Keratinocyte (primary cell): Measurements from ENCODE around the gene NT5E.

Experiments used
- CTCF ChIP-seq, 3 experiments: IDR thresholded peaks in 1 of 3; conservative IDR thresholded peaks in 1 of 3; optimal IDR thresholded peaks in 1 of 3; 2 replicates in 2 of 3; 3 replicates in 1 of 3; pipeline versions ENCODE3 to v1.5.1; 2011; ENCODE audit warnings: low read length in 3 of 3, mild to moderate bottlenecking in 3 of 3, moderate library complexity in 2 of 3, control low read depth in 1 of 3, inconsistent platforms in 1 of 3; ENCODE audit not compliant: insufficient read depth in 2 of 3; ENCODE audit errors: extremely low read depth in 1 of 3
- EZH2 ChIP-seq: IDR thresholded peaks from one replicate; pipeline ENCODE4 v1.6.1; 2012; ENCODE audit warnings: inconsistent platforms, mild to moderate bottlenecking, low read length, moderate library complexity

GRCh38 chr6:85493389-85493788, 43.5 kb downstream of the NT5E start:
- TF ChIP-seq CTCF (optimal IDR thresholded peaks at IDR 0.05 in 1 of 3, IDR thresholded peaks at IDR 0.05 in 1 of 3, conservative IDR thresholded peaks at IDR 0.05 in 1 of 3; ENCODE audit: extremely low read depth in 1 of 3, insufficient read depth in 2 of 3, low read length in 3 of 3) (no peak), EZH2 (no peak)
